ENCODE data around the gene MON1A. TPM values are rescaled to one million over a fixed set of nuclear protein-coding genes. Genes with fewer than 3 reads are reported as not detected.

The MON1A gene
- total and polyA plus RNA-seq, 10 of the 15 experiments (the other 5 are each of a cell fraction or from before 2014, with no cell fraction given): 1.3 to 10.5 (median 7.7) TPM

DNA sequence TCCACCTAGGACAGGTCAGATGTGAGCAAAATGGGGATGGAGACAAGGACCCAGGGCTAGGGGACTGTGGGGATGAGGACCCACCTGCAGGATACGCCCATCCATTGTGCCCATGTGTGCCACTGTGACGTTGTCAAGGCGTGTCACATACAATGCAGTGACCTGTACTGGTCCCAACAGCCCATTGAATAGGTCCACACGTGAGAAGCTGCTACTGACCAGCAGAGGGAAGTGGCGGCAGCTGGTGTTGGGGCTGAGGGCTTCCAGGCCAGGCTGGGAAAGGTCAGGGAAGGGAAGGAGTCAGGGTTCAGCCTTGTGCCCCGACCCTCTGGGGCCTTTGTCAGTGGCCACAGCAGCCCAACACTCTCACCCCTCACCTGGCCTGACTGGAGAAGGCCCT, 30.6 kb downstream of the MON1A start:
- RAD21 ChIA-PET (ENCODE audit: unreplicated experiment): no interaction called here
- ATAC-seq: no peak

More for the DNA sequence above, 30.6 kb downstream of the MON1A start:
- Histone ChIP-seq H3K4me2 (ENCODE audit: control insufficient read depth, insufficient read depth) (no peak overlapping the region), H3K36me3 (ENCODE audit: control insufficient read depth in 2 of 2, insufficient read depth in 2 of 2, low read length in 1 of 2) (no peaks in the 10 kb centered on the region), H4K20me1 (ENCODE audit: control insufficient read depth, insufficient read depth) (no peaks in the 10 kb centered on the region), H3K9ac (ENCODE audit: control insufficient read depth, insufficient read depth, low read length) (no peak overlapping the region), H3K4me1 (ENCODE audit: control insufficient read depth, insufficient read depth, low read length) (peaks cover 7% of the 10 kb centered on the region), H3K27ac (ENCODE audit: control insufficient read depth, insufficient read depth) (no peak overlapping the region), H3K27me3 (replicated peaks in 1 of 2; ENCODE audit: control insufficient read depth in 2 of 2, insufficient read depth in 2 of 2, low read length in 1 of 2) (no peaks in the 10 kb centered on the region), H3K79me2 (ENCODE audit: control insufficient read depth, insufficient read depth, low read length) (no peaks in the 10 kb centered on the region), H2AFZ (ENCODE audit: control insufficient read depth, low read depth, low read length) (no peak overlapping the region), H3K9me3 (replicated peaks; ENCODE audit: control insufficient read depth, insufficient read depth, low read length) (no peaks in the 10 kb centered on the region), H3K4me3 (no peak overlapping the region)
- ChIA-PET POLR2A (no interaction called here), SMC1A (ENCODE audit: uncharacterized antibody, unreplicated experiment) (no interaction called here), CTCF (interaction anchor here (3.8 kb wide), 1 partner anchor 97 kb away, joined by 28 read pairs; the partner anchor contains the start of gene INKA1)
- 46% methylated on average over 6 of the region's 6 CpGs for WGBS (ENCODE audit: insufficient coverage, insufficient replicate concordance, low lambda C conversion rate, missing lambda C conversion rate)
- FAIRE-seq (no peak), DNase-seq (ENCODE audit: low read depth, low spot score) (no peak)
- no TSS peak for BruUV-seq (replicated peaks)
- in situ Hi-C loops (cut with MboI) (no loop called here), intact Hi-C loops (cut with micrococcal nuclease; ENCODE audit: unreplicated experiment) (no loop called here)
- TF ChIP-seq, protein P1, sequence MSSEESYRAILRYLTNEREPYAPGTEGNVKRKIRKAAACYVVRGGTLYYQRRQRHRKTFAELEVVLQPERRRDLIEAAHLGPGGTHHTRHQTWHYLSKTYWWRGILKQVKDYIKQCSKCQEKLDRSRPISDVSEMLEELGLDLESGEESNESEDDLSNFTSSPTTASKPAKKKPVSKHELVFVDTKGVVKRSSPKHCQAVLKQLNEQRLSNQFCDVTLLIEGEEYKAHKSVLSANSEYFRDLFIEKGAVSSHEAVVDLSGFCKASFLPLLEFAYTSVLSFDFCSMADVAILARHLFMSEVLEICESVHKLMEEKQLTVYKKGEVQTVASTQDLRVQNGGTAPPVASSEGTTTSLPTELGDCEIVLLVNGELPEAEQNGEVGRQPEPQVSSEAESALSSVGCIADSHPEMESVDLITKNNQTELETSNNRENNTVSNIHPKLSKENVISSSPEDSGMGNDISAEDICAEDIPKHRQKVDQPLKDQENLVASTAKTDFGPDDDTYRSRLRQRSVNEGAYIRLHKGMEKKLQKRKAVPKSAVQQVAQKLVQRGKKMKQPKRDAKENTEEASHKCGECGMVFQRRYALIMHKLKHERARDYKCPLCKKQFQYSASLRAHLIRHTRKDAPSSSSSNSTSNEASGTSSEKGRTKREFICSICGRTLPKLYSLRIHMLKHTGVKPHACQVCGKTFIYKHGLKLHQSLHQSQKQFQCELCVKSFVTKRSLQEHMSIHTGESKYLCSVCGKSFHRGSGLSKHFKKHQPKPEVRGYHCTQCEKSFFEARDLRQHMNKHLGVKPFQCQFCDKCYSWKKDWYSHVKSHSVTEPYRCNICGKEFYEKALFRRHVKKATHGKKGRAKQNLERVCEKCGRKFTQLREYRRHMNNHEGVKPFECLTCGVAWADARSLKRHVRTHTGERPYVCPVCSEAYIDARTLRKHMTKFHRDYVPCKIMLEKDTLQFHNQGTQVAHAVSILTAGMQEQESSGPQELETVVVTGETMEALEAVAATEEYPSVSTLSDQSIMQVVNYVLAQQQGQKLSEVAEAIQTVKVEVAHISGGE (CRISPR knock-in tag; IDR thresholded peaks at IDR 0.05): no peak
- TF ChIP-seq PAX5 (IDR thresholded peaks at IDR 0.05; ENCODE audit: borderline replicate concordance, low read depth, low read length) (no peak), MTA3 (IDR thresholded peaks at IDR 0.05; ENCODE audit: borderline replicate concordance, low read length) (no peak), EZH2 (IDR thresholded peaks at IDR 0.05; ENCODE audit: borderline replicate concordance, control insufficient read depth, low read depth, low read length) (no peak), CHD4 (IDR thresholded peaks at IDR 0.05) (no peak), MYC (IDR thresholded peaks at IDR 0.05; ENCODE audit: insufficient read depth, insufficient read length, insufficient replicate concordance, low read length, severe bottlenecking) (no peak)
